ENCODE measurements around the gene QSOX2. TPM values are rescaled to one million over a fixed set of nuclear protein-coding genes. Genes with fewer than 3 reads are reported as not detected.

The QSOX2 gene
- total RNA-seq, 6 donors from 2014 or later = 6.9 to 14.8 (median 10.1) TPM

DNA sequence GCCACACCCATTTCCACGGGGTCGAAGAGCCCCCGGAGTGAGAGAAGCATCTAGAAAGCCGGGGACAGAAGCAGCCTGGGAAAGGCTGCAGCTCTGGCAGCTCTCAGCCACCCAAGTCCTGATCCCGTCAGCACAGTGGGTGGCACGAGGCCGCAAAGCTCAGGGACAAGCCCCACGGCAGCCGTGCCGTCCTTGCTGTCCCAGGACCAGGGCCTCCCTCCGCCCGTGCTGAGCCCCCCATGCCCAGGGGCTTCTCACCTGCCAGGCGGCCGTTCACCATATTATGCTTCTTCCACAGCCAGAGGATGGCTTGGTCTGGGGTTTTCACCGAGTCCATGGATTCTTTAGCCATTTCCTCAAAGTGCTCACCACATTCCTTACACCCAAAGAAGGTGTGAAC, 34.6 kb downstream of the QSOX2 start:
- 89 to 90% methylated on average over 11 to 15 of the region's 15 CpGs for WGBS, 2 donors
- Histone ChIP-seq H3K36me3 (peaks cover 12 to 67% (median 41%) of the 10 kb centered on the region in 4 donors), H3K9me3 (peaks cover 0 to 10% (median 4%) of the 10 kb centered on the region in 4 donors), H3K27me3 (no peaks in the 10 kb centered on the region), H3K4me3 (no peak overlapping the region), H3K4me1 (no peaks in the 10 kb centered on the region), H3K27ac (no peak overlapping the region)
- no peak for ATAC-seq (ENCODE audit: low FRiP score in 2 of 2)
- TF ChIP-seq POLR2A (IDR thresholded peaks at IDR 0.05) (no peak), EP300 (IDR thresholded peaks at IDR 0.05) (no peak), POLR2AphosphoS5 (IDR thresholded peaks at IDR 0.05) (no peak)
- TF ChIP-seq, protein P1, sequence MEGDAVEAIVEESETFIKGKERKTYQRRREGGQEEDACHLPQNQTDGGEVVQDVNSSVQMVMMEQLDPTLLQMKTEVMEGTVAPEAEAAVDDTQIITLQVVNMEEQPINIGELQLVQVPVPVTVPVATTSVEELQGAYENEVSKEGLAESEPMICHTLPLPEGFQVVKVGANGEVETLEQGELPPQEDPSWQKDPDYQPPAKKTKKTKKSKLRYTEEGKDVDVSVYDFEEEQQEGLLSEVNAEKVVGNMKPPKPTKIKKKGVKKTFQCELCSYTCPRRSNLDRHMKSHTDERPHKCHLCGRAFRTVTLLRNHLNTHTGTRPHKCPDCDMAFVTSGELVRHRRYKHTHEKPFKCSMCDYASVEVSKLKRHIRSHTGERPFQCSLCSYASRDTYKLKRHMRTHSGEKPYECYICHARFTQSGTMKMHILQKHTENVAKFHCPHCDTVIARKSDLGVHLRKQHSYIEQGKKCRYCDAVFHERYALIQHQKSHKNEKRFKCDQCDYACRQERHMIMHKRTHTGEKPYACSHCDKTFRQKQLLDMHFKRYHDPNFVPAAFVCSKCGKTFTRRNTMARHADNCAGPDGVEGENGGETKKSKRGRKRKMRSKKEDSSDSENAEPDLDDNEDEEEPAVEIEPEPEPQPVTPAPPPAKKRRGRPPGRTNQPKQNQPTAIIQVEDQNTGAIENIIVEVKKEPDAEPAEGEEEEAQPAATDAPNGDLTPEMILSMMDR (IDR thresholded peaks at IDR 0.05) = no peak
- peak in 1 of 2 donors; percentile 54 for DNase-seq

GRCh38 chr9:136210276-136210675, 35.3 kb downstream of the QSOX2 start:
- H3K36me3 ChIP-seq = peaks cover 10 to 60% (median 37%) of the 10 kb centered on the region in 4 donors
- H3K4me3 ChIP-seq = no peak overlapping the region
- no peak for ATAC-seq (ENCODE audit: low FRiP score in 2 of 2)
- DNase-seq = peak in 1 of 2 donors; percentile 62
- H3K27me3 ChIP-seq = peaks cover 0 to 2% (median under 1%) of the 10 kb centered on the region in 4 donors
- peaks cover 0 to 10% (median 4%) of the 10 kb centered on the region in 4 donors for H3K9me3 ChIP-seq
- 94 to 96% methylated on average over 13 to 15 of the region's 16 CpGs for WGBS, 2 donors
- H3K4me1 ChIP-seq = no peaks in the 10 kb centered on the region
- no peak overlapping the region for H3K27ac ChIP-seq
- TF ChIP-seq POLR2A (IDR thresholded peaks at IDR 0.05) = no peak
- no peak for TF ChIP-seq POLR2AphosphoS5 (IDR thresholded peaks at IDR 0.05)
- TF ChIP-seq, protein P1 (IDR thresholded peaks at IDR 0.05) = no peak
- TF ChIP-seq EP300 (IDR thresholded peaks at IDR 0.05) = no peak

GRCh38 chr9:136209786-136210185, 35.8 kb downstream of the QSOX2 start:
- DNase-seq (peak in 1 of 2 donors; percentile 59), ATAC-seq (ENCODE audit: low FRiP score in 2 of 2) (no peak)
- Histone ChIP-seq H3K4me1 (peaks cover 0 to 4% (median 0%) of the 10 kb centered on the region in 4 donors), H3K27me3 (peaks cover 0 to 7% (median 3%) of the 10 kb centered on the region in 4 donors), H3K9me3 (peaks cover 0 to 10% (median 4%) of the 10 kb centered on the region in 4 donors), H3K27ac (no peak overlapping the region), H3K36me3 (peaks cover 8 to 55% (median 33%) of the 10 kb centered on the region in 4 donors), H3K4me3 (no peak overlapping the region)
- TF ChIP-seq EP300 (IDR thresholded peaks at IDR 0.05) (no peak), POLR2A (IDR thresholded peaks at IDR 0.05) (no peak), POLR2AphosphoS5 (IDR thresholded peaks at IDR 0.05) (no peak)
- TF ChIP-seq, protein P1 (IDR thresholded peaks at IDR 0.05) = no peak
- WGBS, 2 donors = 85 to 95% methylated on average over 8 to 17 of the region's 17 CpGs

GRCh38 chr9:136209232-136209631, 36.4 kb downstream of the QSOX2 start:
- no peak for ATAC-seq (ENCODE audit: low FRiP score in 2 of 2)
- peaks cover 0 to 8% (median 2%) of the 10 kb centered on the region in 4 donors for H3K9me3 ChIP-seq
- no peak overlapping the region for H3K4me3 ChIP-seq
- no peak overlapping the region for H3K27ac ChIP-seq
- H3K27me3 ChIP-seq = peaks cover 0 to 13% (median 6%) of the 10 kb centered on the region in 4 donors
- WGBS, 2 donors = 93 to 94% methylated on average over 17 of the region's 17 CpGs
- peak in 1 of 2 donors; percentile 68 for DNase-seq
- peaks cover 0 to 8% (median 0%) of the 10 kb centered on the region in 4 donors for H3K4me1 ChIP-seq
- H3K36me3 ChIP-seq = peaks cover 4 to 49% (median 28%) of the 10 kb centered on the region in 4 donors
- TF ChIP-seq POLR2A (IDR thresholded peaks at IDR 0.05) = no peak
- TF ChIP-seq EP300 (IDR thresholded peaks at IDR 0.05) = no peak
- TF ChIP-seq, protein P1 (IDR thresholded peaks at IDR 0.05) = no peak

DNA sequence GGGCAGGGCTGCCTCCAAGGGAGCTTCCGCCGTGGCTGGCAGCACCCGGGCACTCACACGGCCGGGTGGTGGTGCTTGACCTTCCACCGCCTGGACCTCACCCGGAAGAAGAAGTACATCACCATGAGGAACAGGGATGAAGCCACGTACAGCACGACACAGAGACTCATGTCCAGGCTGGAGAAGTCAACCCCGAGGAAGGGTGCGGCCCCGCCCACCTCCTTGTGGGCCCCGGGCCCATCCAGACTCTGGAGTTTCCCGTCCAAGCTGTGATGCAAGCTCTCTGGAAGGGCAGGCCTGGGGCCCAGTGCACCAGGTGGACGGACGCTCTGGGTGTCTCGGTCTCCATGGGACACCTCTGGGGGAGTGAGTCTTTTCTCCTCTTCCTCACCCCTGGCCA, 36.9 kb downstream of the QSOX2 start:
- H3K36me3 ChIP-seq = peaks cover 4 to 44% (median 22%) of the 10 kb centered on the region in 4 donors
- H3K9me3 ChIP-seq = peaks cover 0 to 2% (median under 1%) of the 10 kb centered on the region in 4 donors
- H3K4me1 ChIP-seq = peaks cover 0 to 8% (median 0%) of the 10 kb centered on the region in 4 donors
- no peak overlapping the region for H3K4me3 ChIP-seq
- ATAC-seq (ENCODE audit: low FRiP score in 2 of 2) = no peak
- peak in 1 of 2 donors; percentile 65 for DNase-seq
- TF ChIP-seq, protein P1 (IDR thresholded peaks at IDR 0.05) = no peak
- H3K27me3 ChIP-seq = peaks cover 0 to 18% (median 9%) of the 10 kb centered on the region in 4 donors
- no peak overlapping the region for H3K27ac ChIP-seq
- WGBS, 2 donors = 88 to 91% methylated on average over 10 to 17 of the region's 17 CpGs

Data from upper lobe of left lung (tissue), 6 donors.